Panc1 (cell line): Measurements from ENCODE around the gene GLT8D2. TPM values are rescaled to one million over a fixed set of nuclear protein-coding genes. Genes with fewer than 3 reads are reported as not detected.

Experiments
- ATAC-seq: fragments of 200-7000 bp; cut with Tn5 transposase; 2 replicates; pipeline ENCODE4 v1.9.1; 2020; ENCODE audit warnings: mild to moderate bottlenecking, moderate library complexity
- BruUV-seq: library from RNA; stranded (reverse); fragments of 400-500 nt; replicated peaks from 2 replicates; lab custom pipeline; 2021; lab: Mats Ljungman, UMichigan
- CTCF ChIA-PET: fragments of 300-600 bp; sonication (Branson Sonifier 250); formaldehyde crosslinking; loops from one replicate; lab custom pipeline; 2022; ENCODE audit warnings: antibody characterized with exemption; lab: Charles Lee
- POLR2A ChIA-PET: fragments of 300-600 bp; sonication (Branson Sonifier 250); formaldehyde crosslinking; loops from one replicate; lab custom pipeline; 2022; ENCODE audit warnings: antibody characterized with exemption; lab: Charles Lee
- DNase-seq: peaks from one replicate; pipeline ENCODE4 v3.0.0-alpha.2; 2010; ENCODE audit warnings: low read depth, low spot score
- H3K27ac ChIP-seq: 2 replicates; pipeline ENCODE4 v1.5.1; 2011; ENCODE audit warnings: mild to moderate bottlenecking, low read length, inconsistent platforms
- H3K27me3 ChIP-seq: fragments of 200-500 bp; sonication (Bioruptor generic); 2 replicates; pipeline ENCODE4 v1.6.0; 2014; ENCODE audit warnings: low read length, inconsistent platforms; ENCODE audit not compliant: control insufficient read depth, insufficient read depth
- H3K36me3 ChIP-seq: fragments of 200-500 bp; sonication (Bioruptor generic); 2 replicates; pipeline ENCODE4 v1.5.1; 2014; ENCODE audit warnings: inconsistent platforms, mild to moderate bottlenecking, low read length, moderate library complexity; ENCODE audit not compliant: control insufficient read depth, insufficient read depth
- H3K4me1 ChIP-seq: 2 replicates; pipeline ENCODE4 v1.5.1; 2011; ENCODE audit warnings: inconsistent platforms, mild to moderate bottlenecking, low read length, moderate library complexity; ENCODE audit not compliant: control insufficient read depth, insufficient read depth
- H3K4me3 ChIP-seq, 2 experiments: 2 replicates each; pipeline ENCODE4 v1.5.1; 2011 to 2012; ENCODE audit warnings: low read depth in 2 of 2, low read length in 2 of 2, mild to moderate bottlenecking in 2 of 2, inconsistent platforms in 1 of 2, moderate library complexity in 1 of 2
- H3K9me3 ChIP-seq: fragments of 200-500 bp; sonication (Bioruptor generic); 2 replicates; pipeline ENCODE4 v1.5.1; 2014; ENCODE audit warnings: low read depth, mild to moderate bottlenecking, inconsistent platforms, low read length, moderate library complexity; ENCODE audit not compliant: control insufficient read depth, insufficient read depth
- POLR2AphosphoS5 ChIP-seq: IDR thresholded peaks from 2 replicates; pipeline ENCODE4 v1.6.1; 2012; ENCODE audit warnings: mild to moderate bottlenecking, low read depth, low read length, moderate library complexity
- REST ChIP-seq, 2 experiments: IDR thresholded peaks; 2 replicates each; pipeline ENCODE4 v1.6.1; 2011 to 2012; ENCODE audit warnings: low read depth in 2 of 2, control low read depth in 1 of 2, low read length in 1 of 2, mild to moderate bottlenecking in 1 of 2, moderate library complexity in 1 of 2; ENCODE audit not compliant: insufficient read depth in 1 of 2
- SIN3A ChIP-seq: IDR thresholded peaks from 2 replicates; pipeline ENCODE4 v1.6.1; 2012; ENCODE audit warnings: low read depth, mild to moderate bottlenecking, low read length, moderate library complexity, borderline replicate concordance; ENCODE audit not compliant: insufficient read depth
- TCF7L2 ChIP-seq: IDR thresholded peaks from 2 replicates; pipeline ENCODE4 v1.6.1; 2011; ENCODE audit warnings: mild to moderate bottlenecking, low read depth, low read length, inconsistent platforms
- in situ Hi-C: cut with HindIII; loops from 2 replicates; pipeline ENCODE4 v1.10.0; 2016; ENCODE audit warnings: low sequenced_read_pairs, low pct_unique_long_range_greater_than_20kb
- intact Hi-C: fragments of 100-400 bp; cut with micrococcal nuclease; formaldehyde crosslinking; loops from one replicate; pipeline ENCODE4 v1.10.0; 2022; ENCODE audit not compliant: unreplicated experiment
- total RNA-seq: library from RNA; stranded (reverse); gene quantifications from one replicate; pipeline ENCODE4 v1.2.1, GENCODE V29; 2021; ENCODE audit not compliant: unreplicated experiment
- TF ChIP-seq, protein P1 (sequence below): fragments of 450-650 bp; IDR thresholded peaks from 2 replicates; pipeline ENCODE4 v1.5.1; 2017; ENCODE audit warnings: mild to moderate bottlenecking

The GLT8D2 gene
- total RNA-seq, 1 experiment from 2014 or later: 0.54 TPM

GRCh38 chr12:104049278-104049902 lies 597 bp downstream of the GLT8D2 start:
- no peaks in the 10 kb centered on the region for H3K9me3 ChIP-seq
- no peaks in the 10 kb centered on the region for H3K36me3 ChIP-seq
- ChIA-PET CTCF (no interaction called here), POLR2A (no interaction called here)
- no TSS peak for BruUV-seq
- in situ Hi-C loops (no loop called here), intact Hi-C loops (no loop called here)
- H3K27ac ChIP-seq: peak overlapping the region; percentile 27; the same call in 1 of the 2 replicates
- DNase-seq (no peak), ATAC-seq (no peak)
- peaks cover 3% of the 10 kb centered on the region; the same call in 1 of the 2 replicates for H3K27me3 ChIP-seq
- H3K4me1 ChIP-seq: peaks cover 12% of the 10 kb centered on the region
- TF ChIP-seq SIN3A (no peak), TCF7L2 (no peak), POLR2AphosphoS5 (no peak), REST (IDR thresholded peaks at IDR 0.05; ENCODE audit: insufficient read depth in 1 of 2, low read depth in 2 of 2, low read length in 1 of 2) (no peak)
- TF ChIP-seq, protein P1, sequence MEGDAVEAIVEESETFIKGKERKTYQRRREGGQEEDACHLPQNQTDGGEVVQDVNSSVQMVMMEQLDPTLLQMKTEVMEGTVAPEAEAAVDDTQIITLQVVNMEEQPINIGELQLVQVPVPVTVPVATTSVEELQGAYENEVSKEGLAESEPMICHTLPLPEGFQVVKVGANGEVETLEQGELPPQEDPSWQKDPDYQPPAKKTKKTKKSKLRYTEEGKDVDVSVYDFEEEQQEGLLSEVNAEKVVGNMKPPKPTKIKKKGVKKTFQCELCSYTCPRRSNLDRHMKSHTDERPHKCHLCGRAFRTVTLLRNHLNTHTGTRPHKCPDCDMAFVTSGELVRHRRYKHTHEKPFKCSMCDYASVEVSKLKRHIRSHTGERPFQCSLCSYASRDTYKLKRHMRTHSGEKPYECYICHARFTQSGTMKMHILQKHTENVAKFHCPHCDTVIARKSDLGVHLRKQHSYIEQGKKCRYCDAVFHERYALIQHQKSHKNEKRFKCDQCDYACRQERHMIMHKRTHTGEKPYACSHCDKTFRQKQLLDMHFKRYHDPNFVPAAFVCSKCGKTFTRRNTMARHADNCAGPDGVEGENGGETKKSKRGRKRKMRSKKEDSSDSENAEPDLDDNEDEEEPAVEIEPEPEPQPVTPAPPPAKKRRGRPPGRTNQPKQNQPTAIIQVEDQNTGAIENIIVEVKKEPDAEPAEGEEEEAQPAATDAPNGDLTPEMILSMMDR: no peak
- peak overlapping the region; percentile 44 to 59 for H3K4me3 ChIP-seq

GRCh38 chr12:104048811-104049210 lies 1.2 kb downstream of the GLT8D2 start:
- intact Hi-C loops: no loop called here

More at GRCh38 chr12:104048811-104049210, 1.2 kb downstream of the GLT8D2 start:
- DNase-seq (no peak), ATAC-seq (no peak)
- H3K36me3 ChIP-seq: no peaks in the 10 kb centered on the region
- H3K27me3 ChIP-seq: peaks cover 6% of the 10 kb centered on the region; the same call in 1 of the 2 replicates
- in situ Hi-C loops: no loop called here
- TF ChIP-seq SIN3A: no peak
- TF ChIP-seq, protein P1: no peak
- TF ChIP-seq POLR2AphosphoS5: no peak
- TF ChIP-seq REST (IDR thresholded peaks at IDR 0.05; ENCODE audit: insufficient read depth in 1 of 2, low read depth in 2 of 2, low read length in 1 of 2): no peak
- no peak for TF ChIP-seq TCF7L2
- no peak overlapping the region; a peak in 1 of 4 replicates for H3K4me3 ChIP-seq
- no peaks in the 10 kb centered on the region for H3K9me3 ChIP-seq
- H3K4me1 ChIP-seq: peaks cover 12% of the 10 kb centered on the region
- BruUV-seq: no TSS peak
- POLR2A ChIA-PET: no interaction called here
- CTCF ChIA-PET: no interaction called here
- no peak overlapping the region for H3K27ac ChIP-seq
